NCI-H748 (cell line): ENCODE data around the gene POLE.
A peak's percentile ranks its signal among the peaks of the same experiment; 100 is the strongest.

Experiments
- DNase-seq: peaks from one replicate; lab custom pipeline; 2025; ENCODE audit not compliant: unreplicated experiment; lab: John Stamatoyannopoulos, UW

The POLE gene

DNA sequence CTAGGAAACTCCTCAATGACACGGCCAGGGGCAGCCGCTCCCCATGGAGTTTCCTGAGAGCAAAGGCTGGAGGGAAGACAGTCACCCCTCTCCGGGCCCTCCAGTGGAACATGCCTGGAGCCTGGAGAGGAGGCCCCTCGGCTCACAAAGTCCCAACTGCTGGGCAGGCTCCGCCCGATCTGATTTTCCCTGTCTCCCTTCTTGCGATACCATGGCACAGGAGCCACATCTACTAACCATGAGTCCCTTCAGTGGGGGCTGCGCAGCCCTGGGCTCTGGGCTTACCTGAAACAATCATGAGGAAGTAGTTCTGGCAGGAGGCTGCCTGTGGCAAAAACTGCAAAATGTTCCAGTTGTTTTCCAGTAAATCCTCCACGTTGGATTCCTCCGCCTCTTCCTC, 53.2 kb downstream of the POLE start:
- no peak for DNase-seq

DNA sequence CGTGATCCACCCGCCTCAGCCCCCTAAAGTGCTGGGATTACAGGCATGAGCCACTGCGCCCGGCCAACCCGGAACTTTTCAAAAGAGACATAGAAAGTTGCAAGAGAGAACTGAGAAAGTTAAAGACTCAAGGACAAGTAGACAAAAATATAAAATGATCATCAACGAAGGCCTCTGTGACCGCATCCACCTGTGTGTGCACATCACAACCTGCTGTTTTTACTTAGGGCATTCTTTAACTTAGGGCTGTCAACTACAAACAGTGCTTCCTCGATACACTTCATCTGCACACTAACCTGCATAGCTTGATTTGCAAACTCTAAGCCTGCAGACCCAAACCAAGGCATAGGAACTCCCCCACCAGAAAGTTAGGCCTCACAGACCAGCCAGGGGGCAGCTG, 53.7 kb downstream of the POLE start:
- DNase-seq = no peak

GRCh38 chr12:132632521-132633228, 54.5 kb downstream of the POLE start:
- no peak for DNase-seq

DNA sequence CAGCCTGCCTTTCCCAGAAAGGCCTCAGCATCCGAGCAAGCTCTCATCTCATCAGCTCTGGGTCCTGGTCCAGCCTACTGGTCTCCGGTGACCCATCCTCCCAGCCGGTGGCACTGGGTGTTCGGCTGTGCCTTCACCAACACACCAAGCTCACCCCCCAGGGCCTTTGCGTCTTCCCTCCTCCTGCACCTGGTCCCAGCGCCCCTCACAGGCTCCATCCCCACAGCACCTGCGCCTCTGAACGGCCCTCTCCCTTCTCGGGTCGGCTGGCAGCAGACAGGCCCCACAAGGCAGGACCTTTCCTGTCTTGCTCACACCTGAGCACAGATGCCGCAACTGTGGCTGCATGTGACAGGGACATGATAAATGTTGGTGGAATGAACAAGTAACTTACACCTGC, 55.5 kb downstream of the POLE start:
- no peak for DNase-seq

DNA sequence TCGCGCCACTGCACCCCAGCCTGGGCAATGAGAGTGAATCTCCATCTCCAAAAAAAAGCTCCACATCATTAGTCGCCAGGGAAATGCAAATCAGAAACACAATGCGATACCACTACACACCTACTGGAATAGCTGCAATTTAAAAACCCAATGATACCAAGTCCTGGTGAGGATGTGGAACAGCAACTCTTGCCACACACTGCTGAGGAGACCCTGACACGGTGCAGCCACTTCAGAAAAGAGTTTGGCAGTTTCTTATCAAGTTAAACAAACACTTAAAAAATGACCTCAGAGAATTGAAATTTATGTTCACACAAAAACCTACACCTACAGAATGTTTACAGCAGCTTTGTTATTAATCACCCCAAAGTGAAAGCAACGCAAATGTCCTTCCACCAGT, 56.5 kb downstream of the POLE start:
- DNase-seq = no peak

DNA sequence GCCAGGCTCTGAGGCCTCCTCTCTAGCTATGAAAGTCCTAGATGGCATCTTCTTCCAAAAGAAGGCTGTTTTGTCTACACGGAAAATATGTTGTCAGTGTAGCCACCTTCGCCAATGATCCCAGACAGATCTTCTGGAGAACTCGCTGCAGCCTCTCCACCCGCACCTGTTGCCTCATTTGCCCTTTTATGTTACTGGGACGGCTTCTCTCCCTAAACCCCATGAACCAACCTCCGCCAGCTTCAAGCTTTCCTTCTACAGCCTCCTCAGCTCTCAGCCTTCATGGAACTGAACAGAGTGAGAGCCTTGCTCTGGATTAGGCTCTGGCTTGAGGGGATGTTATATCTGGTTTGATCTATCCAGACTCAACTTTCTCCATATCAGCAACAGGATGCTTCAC, 57.8 kb downstream of the POLE start:
- no peak for DNase-seq

- no peak for DNase-seq
These were observed 61.3 kb downstream of the POLE start for GRCh38 chr12:132625731-132626430.

DNA sequence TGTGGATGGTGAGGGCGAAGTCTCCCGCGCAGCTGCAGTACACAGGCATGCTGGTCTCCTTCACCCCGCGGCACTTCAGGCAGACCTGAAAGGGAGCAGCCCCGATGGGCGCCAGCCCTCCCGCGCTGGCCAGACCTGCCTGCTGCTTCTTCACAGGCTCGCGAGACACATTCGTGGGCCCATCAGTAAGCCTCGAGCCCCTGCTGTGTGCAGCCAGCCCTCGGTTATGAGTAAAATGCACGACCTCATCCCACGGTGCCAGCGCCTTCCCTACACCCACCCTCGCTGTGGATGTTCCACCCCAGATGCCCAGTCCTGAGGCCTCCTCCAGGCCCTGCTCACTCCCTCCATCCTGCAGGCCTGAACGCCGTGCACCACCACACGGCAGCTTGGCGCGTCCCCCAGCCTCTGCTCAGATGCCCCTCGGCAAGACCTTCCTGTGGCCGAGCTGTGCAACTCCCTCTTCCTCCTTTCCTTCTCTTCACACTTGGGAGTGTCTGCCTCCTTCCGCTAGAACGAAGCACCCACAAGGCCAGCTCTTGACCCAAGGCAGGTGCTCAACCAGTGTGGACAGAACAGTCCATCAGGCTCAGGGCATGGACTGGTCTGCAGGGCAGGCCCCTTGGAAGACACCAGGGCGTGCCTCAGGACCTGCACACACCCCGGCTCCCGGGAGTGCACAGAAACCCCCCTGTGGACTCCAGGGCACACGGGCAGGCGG, 62.1 kb downstream of the POLE start:
- DNase-seq = no peak

GRCh38 chr12:132624186-132624855, 62.8 kb downstream of the POLE start:
- DNase-seq = no peak

GRCh38 chr12:132623072-132623869, 63.9 kb downstream of the POLE start:
- DNase-seq = no peak

DNA sequence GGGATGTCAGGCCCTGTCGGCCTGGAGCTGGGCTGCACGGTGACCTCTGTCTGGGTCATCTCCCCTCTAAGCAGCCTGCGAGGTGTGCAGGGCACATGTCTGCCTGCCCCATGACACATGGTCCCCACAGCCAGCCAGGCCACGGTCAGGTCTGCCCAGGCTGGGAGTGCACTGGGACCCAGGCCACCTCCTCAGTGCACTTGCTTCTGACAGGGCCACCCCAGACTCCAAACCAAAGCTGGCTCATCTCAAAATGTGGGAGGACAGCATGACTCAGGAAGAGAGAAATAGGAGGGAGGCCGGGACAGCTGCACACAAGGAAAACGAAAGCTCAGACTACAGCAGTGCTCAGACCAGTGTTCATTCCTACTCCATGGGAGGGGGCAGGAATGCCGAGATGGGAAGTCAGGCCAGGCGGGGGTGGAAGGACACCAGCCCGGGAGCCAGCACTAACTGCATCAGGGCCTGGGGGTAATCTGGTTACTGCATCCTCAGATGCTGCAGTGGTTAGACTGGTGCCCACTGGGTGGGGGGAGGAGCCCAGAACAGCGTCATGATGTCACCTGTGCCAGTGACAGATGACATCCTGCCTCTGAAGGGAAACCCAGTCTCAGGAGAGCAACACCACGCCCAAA, 64.6 kb downstream of the POLE start:
- no peak for DNase-seq

- DNase-seq = no peak
These were observed 65.3 kb downstream of the POLE start for GRCh38 chr12:132621657-132622435.

DNA sequence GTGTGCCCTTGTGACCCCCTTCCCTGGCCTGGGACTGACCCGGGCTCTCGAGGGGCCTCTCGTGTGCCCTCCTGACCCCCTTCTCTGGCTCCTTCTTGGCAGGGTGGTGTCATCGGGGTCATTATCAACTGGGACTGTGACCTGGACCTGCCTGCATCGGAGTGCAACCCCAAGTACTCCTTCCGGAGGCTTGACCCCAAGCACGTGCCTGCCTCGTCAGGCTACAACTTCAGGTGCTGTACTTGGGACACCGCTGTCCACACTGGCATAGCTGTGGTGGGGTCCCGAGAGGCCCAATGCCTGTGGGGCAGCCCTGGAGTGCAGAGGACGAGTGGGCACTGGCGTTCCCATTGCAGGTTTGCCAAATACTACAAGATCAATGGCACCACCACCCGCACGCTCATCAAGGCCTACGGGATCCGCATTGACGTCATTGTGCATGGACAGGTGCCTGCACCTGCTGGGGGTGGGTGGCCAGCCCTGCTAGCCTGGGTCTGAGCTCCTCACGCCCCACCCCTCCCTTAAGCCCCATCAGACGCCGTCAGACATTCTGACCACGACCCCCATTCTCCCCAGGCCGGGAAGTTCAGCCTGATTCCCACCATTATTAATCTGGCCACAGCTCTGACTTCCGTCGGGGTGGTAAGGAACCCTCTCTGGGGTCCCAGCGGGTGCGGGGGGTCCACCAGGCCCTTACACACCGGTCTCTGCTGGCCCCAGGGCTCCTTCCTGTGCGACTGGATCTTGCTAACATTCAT, 66.1 kb downstream of the POLE start:
- peak; percentile 31 for DNase-seq

DNA sequence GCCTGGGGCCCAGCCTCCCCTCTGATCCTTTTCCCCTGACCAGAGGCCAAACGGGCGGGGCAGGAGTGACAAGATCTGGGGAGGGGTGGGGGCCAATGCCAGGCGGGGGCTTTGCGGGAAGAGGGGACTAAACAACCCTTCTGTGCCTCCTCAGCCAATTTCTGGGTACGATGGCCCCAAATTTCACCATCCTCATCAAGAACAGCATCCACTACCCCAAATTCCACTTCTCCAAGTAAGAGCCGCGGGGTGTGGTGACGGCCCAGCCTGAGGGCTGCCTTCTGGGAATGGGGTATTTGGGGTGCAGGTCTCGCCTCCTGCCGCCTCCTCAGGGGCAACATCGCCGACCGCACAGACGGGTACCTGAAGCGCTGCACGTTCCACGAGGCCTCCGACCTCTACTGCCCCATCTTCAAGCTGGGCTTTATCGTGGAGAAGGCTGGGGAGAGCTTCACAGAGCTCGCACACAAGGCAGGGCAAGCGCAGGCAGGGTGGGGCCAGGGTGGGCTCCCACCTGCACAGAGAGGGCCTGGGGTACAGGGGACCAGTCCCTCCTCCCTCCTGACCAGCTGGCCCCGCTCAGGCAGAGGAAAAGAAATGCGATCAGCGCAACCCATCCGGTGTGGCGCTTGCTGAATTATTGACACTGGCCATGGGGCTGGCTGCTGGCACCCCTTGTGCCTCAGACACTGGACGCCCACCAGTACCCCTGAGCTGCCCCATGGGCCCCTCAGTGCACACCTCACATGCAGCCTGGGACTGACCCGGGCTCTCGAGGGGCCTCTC, 66.8 kb downstream of the POLE start:
- DNase-seq = peak; percentile 29

DNA sequence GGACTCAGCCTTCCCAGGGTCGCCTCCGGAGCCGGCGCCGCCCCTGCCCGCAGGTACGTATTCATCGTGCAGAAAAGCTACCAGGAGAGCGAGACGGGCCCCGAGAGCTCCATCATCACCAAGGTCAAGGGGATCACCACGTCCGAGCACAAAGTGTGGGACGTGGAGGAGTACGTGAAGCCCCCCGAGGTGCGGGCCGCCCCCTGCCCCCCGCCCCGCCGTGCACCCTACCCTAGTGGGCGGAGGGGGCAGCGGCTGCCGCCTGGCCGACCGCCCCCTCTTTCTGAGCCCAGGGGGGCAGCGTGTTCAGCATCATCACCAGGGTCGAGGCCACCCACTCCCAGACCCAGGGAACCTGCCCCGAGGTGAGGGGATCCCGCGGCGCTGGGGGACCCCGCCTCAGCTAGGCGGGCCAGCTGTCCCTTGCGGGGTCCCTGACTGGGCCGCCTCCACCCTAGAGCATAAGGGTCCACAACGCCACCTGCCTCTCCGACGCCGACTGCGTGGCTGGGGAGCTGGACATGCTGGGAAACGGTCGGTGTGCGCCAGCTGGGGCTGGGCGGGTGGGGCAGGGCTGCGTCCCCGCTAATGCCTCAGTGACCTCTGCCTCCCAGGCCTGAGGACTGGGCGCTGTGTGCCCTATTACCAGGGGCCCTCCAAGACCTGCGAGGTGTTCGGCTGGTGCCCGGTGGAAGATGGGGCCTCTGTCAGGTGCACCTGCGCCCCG, 67.6 kb downstream of the POLE start:
- peak; percentile 36 for DNase-seq

DNA sequence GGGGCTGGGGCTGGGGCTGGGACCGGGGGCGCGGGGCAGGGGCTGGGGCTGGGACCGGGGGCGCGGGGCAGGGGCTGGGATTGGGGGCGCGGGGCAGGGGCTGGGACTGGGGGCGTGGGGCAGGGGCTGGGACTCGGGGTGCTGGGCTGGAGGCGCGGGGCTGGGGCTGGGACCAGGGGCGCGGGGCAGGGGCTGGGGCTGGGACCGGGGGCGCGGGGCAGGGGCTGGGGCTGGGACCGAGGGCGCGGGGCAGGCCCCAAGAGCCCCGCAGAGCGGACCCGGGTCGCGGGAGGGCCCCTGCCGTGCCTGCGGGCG, 68.1 kb downstream of the POLE start:
- DNase-seq = no peak

GRCh38 chr12:132618683-132619043, 68.5 kb downstream of the POLE start, which contains the start of gene P2RX2:
Gene P2RX2, plus strand, starts transcription at chr12:132618776. Its CDS starts 41 bp downstream, at chr12:132618817.
- peak; percentile 46 for DNase-seq
